K562 (cell line): Measurements from ENCODE around the gene UBE2G2. TPM values are rescaled to one million over a fixed set of nuclear protein-coding genes. Genes with fewer than 3 reads are reported as not detected.

Experiments
- ATAC-seq: fragments of 200-7000 bp; cut with Tn5 transposase; 3 replicates; pipeline ENCODE4 v1.9.1; 2020; ENCODE audit warnings: moderate library complexity
- BruUV-seq: library from RNA; stranded (reverse); fragments of 400-500 nt; replicated peaks from 2 replicates; lab custom pipeline; 2021; lab: Mats Ljungman, UMichigan
- CTCF ChIA-PET: fragments of 300-600 bp; formaldehyde crosslinking; extraction: SDS; loops from one replicate; lab custom pipeline; 2021; ENCODE audit warnings: low intra/inter-chr PET ratio; lab: Yijun Ruan, JAX
- POLR2A ChIA-PET: fragments of 300-600, 350-650 bp; sonication (Branson Sonifier 250); formaldehyde crosslinking; extraction: SDS; loops from one replicate; lab custom pipeline; 2021; ENCODE audit warnings: antibody characterized with exemption, inconsistent platforms; lab: Yijun Ruan, JAX
- DNase-seq, 4 experiments: peaks; one replicate each; pipeline versions ENCODE4 v3.0.0 to v3.0.0-alpha.2; 2011 to 2018; ENCODE audit warnings: low spot score in 3 of 4, mixed read lengths in 3 of 4; ENCODE audit errors: extremely low read depth in 1 of 4
- FAIRE-seq: peaks from 2 replicates; lab custom pipeline; 2011; peaks lifted over from hg19 to GRCh38; lab: Jason Lieb, UNC
- H2AFZ ChIP-seq: 2 replicates; pipeline ENCODE4 v1.6.0; 2011; ENCODE audit warnings: low read depth, low read length, control low read depth, inconsistent platforms
- H3K27ac ChIP-seq: fragments of 200-600 bp; 3 replicates; pipeline ENCODE4 v1.8.0; 2011; ENCODE audit warnings: low read depth, mild to moderate bottlenecking, control low read depth, inconsistent platforms, low read length, moderate library complexity, mixed read lengths; ENCODE audit errors: extremely low read depth
- H3K27me3 ChIP-seq, 2 experiments: fragments of 300-600 bp in 1 of 2; 2 replicates in 1 of 2; 3 replicates in 1 of 2; pipeline versions ENCODE4 v1.6.0 to v1.8.0; 2011; ENCODE audit warnings: inconsistent platforms in 2 of 2, low read length in 2 of 2, mild to moderate bottlenecking in 1 of 2, mixed read lengths in 1 of 2, moderate library complexity in 1 of 2; ENCODE audit not compliant: control insufficient read depth in 2 of 2, insufficient read depth in 2 of 2
- H3K36me3 ChIP-seq: fragments of 300-600 bp; 3 replicates; pipeline ENCODE4 v1.8.0; 2011; ENCODE audit warnings: mild to moderate bottlenecking, low read length, inconsistent platforms; ENCODE audit not compliant: control insufficient read depth, insufficient read depth
- H3K4me1 ChIP-seq, 2 experiments: fragments of 200-600 bp in 1 of 2; replicated peaks in 1 of 2; 2 replicates in 1 of 2; 3 replicates in 1 of 2; pipeline versions ENCODE4 v1.5.1 to v1.8.0; 2011; ENCODE audit warnings: inconsistent platforms in 2 of 2, low read length in 2 of 2, mild to moderate bottlenecking in 1 of 2, mixed read lengths in 1 of 2, moderate library complexity in 1 of 2; ENCODE audit not compliant: control insufficient read depth in 2 of 2, insufficient read depth in 2 of 2
- H3K4me2 ChIP-seq: 2 replicates; pipeline ENCODE4 v1.6.1; 2011; ENCODE audit warnings: low read length, control low read depth, inconsistent platforms, mixed read lengths; ENCODE audit not compliant: insufficient read depth
- H3K4me3 ChIP-seq: fragments of 200-600 bp; sonication (generic), shearing (Covaris generic); 2 replicates; pipeline ENCODE4 v1.5.1; 2016; ENCODE audit warnings: control low read depth, inconsistent platforms
- H3K79me2 ChIP-seq: fragments of 200-600 bp; 3 replicates; pipeline ENCODE4 v1.8.0; 2011; ENCODE audit warnings: low read length, inconsistent platforms; ENCODE audit not compliant: control insufficient read depth, insufficient read depth
- H3K9ac ChIP-seq, 2 experiments: 2 replicates each; pipeline versions ENCODE4 v1.6.0 to v1.6.1; 2011; ENCODE audit warnings: low read depth in 2 of 2, low read length in 2 of 2, control low read depth in 1 of 2, inconsistent platforms in 1 of 2, mild to moderate bottlenecking in 1 of 2, mixed read lengths in 1 of 2; ENCODE audit not compliant: insufficient read depth in 1 of 2
- H3K9me1 ChIP-seq: one replicate; pipeline ENCODE4 v1.6.0; 2011; ENCODE audit warnings: inconsistent platforms, mild to moderate bottlenecking, low read length, moderate library complexity; ENCODE audit not compliant: control insufficient read depth, insufficient read depth
- H3K9me3 ChIP-seq: replicated peaks from 2 replicates; pipeline ENCODE4 v1.5.1; 2011; ENCODE audit warnings: low read depth, low read length, inconsistent platforms; ENCODE audit not compliant: control insufficient read depth, insufficient read depth
- H4K20me1 ChIP-seq: replicated peaks from 2 replicates; pipeline ENCODE4 v1.6.1; 2011; ENCODE audit warnings: low read length, inconsistent platforms, mixed read lengths; ENCODE audit not compliant: control insufficient read depth, insufficient read depth
- HBP1 ChIP-seq: fragments of 450-650 bp; formaldehyde crosslinking; IDR thresholded peaks from 2 replicates; pipeline ENCODE4 v1.4.0; 2022; ENCODE audit warnings: missing genetic modification characterization
- HMG20A ChIP-seq: fragments of 450-650 bp; formaldehyde crosslinking; conservative IDR thresholded peaks from 2 replicates; pipeline ENCODE4 v1.4.0; 2020; ENCODE audit warnings: mild to moderate bottlenecking, mixed read lengths
- POLR2G ChIP-seq: fragments of 200-400 bp; formaldehyde crosslinking; IDR thresholded peaks from 2 replicates; pipeline ENCODE4 v1.6.1; 2017; ENCODE audit warnings: low read depth, mild to moderate bottlenecking, antibody characterized with exemption, low read length, moderate library complexity
- PYGO2 ChIP-seq: fragments of 450-650 bp; IDR thresholded peaks from 2 replicates; pipeline ENCODE4 v1.6.1; 2016; ENCODE audit warnings: mild to moderate bottlenecking, missing genetic modification characterization, moderate library complexity, missing compliant biosample characterization
- TCF7 ChIP-seq: sonication (generic); IDR thresholded peaks from 2 replicates; pipeline ENCODE4 v1.6.1; 2016; ENCODE audit warnings: antibody characterized with exemption, borderline replicate concordance
- TRIM28 ChIP-seq: fragments of 450-650 bp; IDR thresholded peaks from 2 replicates; pipeline ENCODE4 v1.6.1; 2017
- ZBTB2 ChIP-seq: fragments of 450-650 bp; IDR thresholded peaks from 2 replicates; pipeline ENCODE4 v1.6.1; 2016; ENCODE audit warnings: antibody characterized with exemption
- ZFP30 ChIP-seq: fragments of 250-450 bp; sonication (Bioruptor Pico); IDR thresholded peaks from 2 replicates; pipeline ENCODE4 v1.8.0; 2022; ENCODE audit warnings: moderate library complexity, mild to moderate bottlenecking, inconsistent platforms, borderline replicate concordance
- WGBS: fragments of 100-300 bp; shearing (Covaris generic); methylation state at CpG from one replicate; pipeline ENCODE4 v1.1.6; 2016; ENCODE audit warnings: low coverage, mixed read lengths; ENCODE audit not compliant: insufficient coverage; ENCODE audit errors: missing lambda C conversion rate; 5-methylcytosine and 5-hydroxymethylcytosine counted together
- in situ Hi-C: fragments of 300-500 bp; cut with MboI; formaldehyde crosslinking; loops from 4 replicates; pipeline ENCODE4 v1.15.0; 2018; ENCODE audit warnings: inconsistent platforms, mixed read lengths
- intact Hi-C: fragments of 100-400 bp; cut with micrococcal nuclease; formaldehyde crosslinking; loops from 2 replicates; pipeline ENCODE4 v1.14.2; 2022
- polyA plus RNA-seq, 8 experiments: library from polyadenylated mRNA; depleted of rRNA in 4 of 8; stranded (reverse) in 5 of 8; unstranded in 3 of 8; fragments of >200 nt; fragmentation: Nextera tagmentation in 2 of 8; fragmentation: Illumina TruSeq in 1 of 8; extraction: Ambion mirVana in 2 of 8; extraction: Trizol in 1 of 8; gene quantifications; 2 replicates each; pipeline versions ENCODE4 v1.2.1 to v1.2.3, GENCODE V29; 2011 to 2014; ENCODE audit warnings: inconsistent platforms in 1 of 8, missing spikeins in 1 of 8
- total RNA-seq, 7 experiments: library from RNA; depleted of rRNA in 6 of 7; stranded (reverse); fragments of >200 nt in 6 of 7; fragmentation: Illumina TruSeq in 2 of 7; extraction: Trizol in 2 of 7; gene quantifications; 2 replicates each; pipeline versions ENCODE4 v1.2.1 to v1.2.3, GENCODE V29; 2011 to 2021; ENCODE audit warnings: low replicate concordance in 1 of 7

The UBE2G2 gene
- total and polyA plus RNA-seq, 9 of the 15 experiments (the other 6 are each of a cell fraction or from before 2014, with no cell fraction given): 47.5 to 225 (median 140) TPM

- Histone ChIP-seq H3K27ac (no peak overlapping the region), H3K27me3 (no peaks in the 10 kb centered on the region), H3K36me3 (peaks cover 35% of the 10 kb centered on the region), H3K4me1 (peaks cover 17 to 57% of the 10 kb centered on the region in 2 experiments)
- in situ Hi-C loops (no loop called here), intact Hi-C loops (no loop called here)
- ATAC-seq: no peak
- POLR2A ChIA-PET: no interaction called here
- BruUV-seq: no TSS peak
- TF ChIP-seq POLR2G: 0 out of 2 replicates have a peak, but pooled peaks have one; percentile 6
- TF ChIP-seq PYGO2 (tag): no peak
- no peak for TF ChIP-seq HBP1 (CRISPR knock-in tag)
- no peak for TF ChIP-seq TCF7
- no peak for TF ChIP-seq HMG20A
- no peak for TF ChIP-seq ZFP30 (CRISPR knock-in tag)
- no peak for TF ChIP-seq TRIM28
- TF ChIP-seq ZBTB2: no peak
- TF ChIP-seq, all 486 proteins: peak for 1
- FAIRE-seq (no peak), DNase-seq (no peak)
- CTCF ChIA-PET: no interaction called here
- Histone ChIP-seq H3K4me3 (no peak overlapping the region), H3K9me1 (peaks cover 4% of the 10 kb centered on the region), H4K20me1 (peaks cover 22% of the 10 kb centered on the region), H3K9ac (peak overlapping the region in 1 of 2 experiments; percentile 70; a peak in 1 of 4 replicates), H3K9me3 (no peaks in the 10 kb centered on the region), H3K4me2 (no peak overlapping the region), H2AFZ (no peak overlapping the region), H3K79me2 (no peaks in the 10 kb centered on the region)
- 69% methylated on average over 10 of the region's 11 CpGs for WGBS
Measured at GRCh38 chr21:44766818-44767354, 34.7 kb downstream of the UBE2G2 start.
